ENCODE results near the gene MRPL1. TPM values are rescaled to one million over a fixed set of nuclear protein-coding genes. Genes with fewer than 3 reads are reported as not detected.

The MRPL1 gene
- total RNA-seq, 4 donors from 2014 or later, result 29.2 to 52.0 (median 31.5) TPM

- Histone ChIP-seq H3K9me3 (no peaks in the 10 kb centered on the region), H3K36me3 (peaks cover 0 to 7% of the 10 kb centered on the region in 2 donors), H3K4me1 (no peaks in the 10 kb centered on the region), H3K4me3 (no peak overlapping the region), H3K27ac (no peak overlapping the region), H3K27me3 (no peaks in the 10 kb centered on the region)
- DNase-seq (no peak), ATAC-seq (no peak)
- intact Hi-C loops (cut with DNase I; ENCODE audit: low total_unique reads), result no loop called here
- TF ChIP-seq, protein P1, sequence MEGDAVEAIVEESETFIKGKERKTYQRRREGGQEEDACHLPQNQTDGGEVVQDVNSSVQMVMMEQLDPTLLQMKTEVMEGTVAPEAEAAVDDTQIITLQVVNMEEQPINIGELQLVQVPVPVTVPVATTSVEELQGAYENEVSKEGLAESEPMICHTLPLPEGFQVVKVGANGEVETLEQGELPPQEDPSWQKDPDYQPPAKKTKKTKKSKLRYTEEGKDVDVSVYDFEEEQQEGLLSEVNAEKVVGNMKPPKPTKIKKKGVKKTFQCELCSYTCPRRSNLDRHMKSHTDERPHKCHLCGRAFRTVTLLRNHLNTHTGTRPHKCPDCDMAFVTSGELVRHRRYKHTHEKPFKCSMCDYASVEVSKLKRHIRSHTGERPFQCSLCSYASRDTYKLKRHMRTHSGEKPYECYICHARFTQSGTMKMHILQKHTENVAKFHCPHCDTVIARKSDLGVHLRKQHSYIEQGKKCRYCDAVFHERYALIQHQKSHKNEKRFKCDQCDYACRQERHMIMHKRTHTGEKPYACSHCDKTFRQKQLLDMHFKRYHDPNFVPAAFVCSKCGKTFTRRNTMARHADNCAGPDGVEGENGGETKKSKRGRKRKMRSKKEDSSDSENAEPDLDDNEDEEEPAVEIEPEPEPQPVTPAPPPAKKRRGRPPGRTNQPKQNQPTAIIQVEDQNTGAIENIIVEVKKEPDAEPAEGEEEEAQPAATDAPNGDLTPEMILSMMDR (IDR thresholded peaks at IDR 0.05 in 4 of 5, conservative IDR thresholded peaks at IDR 0.05 in 1 of 5), result no peak
- no peak for TF ChIP-seq POLR2A (IDR thresholded peaks at IDR 0.05)
- in situ Hi-C loops (cut with MboI; ENCODE audit: low sequenced_read_pairs in 4 of 4), result no loop called here
Observed at GRCh38 chr4:77911842-77912450, 49.3 kb downstream of the MRPL1 start.

DNA sequence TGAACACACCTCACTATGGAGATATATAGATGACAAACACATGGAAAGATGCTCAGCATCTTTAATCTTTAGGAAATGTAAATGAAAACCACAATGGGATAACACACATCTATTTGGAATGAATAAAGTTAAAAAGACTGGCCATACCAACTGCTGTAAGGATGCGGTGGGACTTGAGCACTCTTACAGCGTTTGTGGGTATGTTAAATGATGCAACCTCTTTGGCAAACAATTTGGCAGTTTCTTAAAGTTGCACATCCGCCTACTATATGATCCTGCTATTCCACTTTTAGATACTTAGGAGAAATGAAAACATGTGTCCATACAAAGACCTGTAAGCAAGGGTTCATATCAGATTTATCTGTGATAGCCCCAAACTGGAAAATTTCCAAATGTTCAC, 50.7 kb downstream of the MRPL1 start:
- H3K9me3 ChIP-seq, result no peaks in the 10 kb centered on the region
- H3K4me1 ChIP-seq, result no peaks in the 10 kb centered on the region
- intact Hi-C loops (cut with DNase I; ENCODE audit: low total_unique reads) (no loop called here), in situ Hi-C loops (cut with MboI; ENCODE audit: low sequenced_read_pairs in 4 of 4) (no loop called here)
- H3K27ac ChIP-seq, result no peak overlapping the region
- no peak for DNase-seq
- no peak overlapping the region for H3K4me3 ChIP-seq
- no peaks in the 10 kb centered on the region for H3K36me3 ChIP-seq
- no peak for ATAC-seq
- TF ChIP-seq, protein P1 (IDR thresholded peaks at IDR 0.05 in 4 of 5, conservative IDR thresholded peaks at IDR 0.05 in 1 of 5), result no peak
- TF ChIP-seq POLR2A (IDR thresholded peaks at IDR 0.05), result no peak
- H3K27me3 ChIP-seq, result no peaks in the 10 kb centered on the region

- Histone ChIP-seq H3K27me3 (no peaks in the 10 kb centered on the region), H3K9me3 (no peaks in the 10 kb centered on the region), H3K36me3 (no peaks in the 10 kb centered on the region), H3K4me3 (no peak overlapping the region), H3K4me1 (peaks cover under 1 to 1% of the 10 kb centered on the region in 2 donors), H3K27ac (no peak overlapping the region)
- ATAC-seq (no peak), DNase-seq (no peak)
- TF ChIP-seq, protein P1 (IDR thresholded peaks at IDR 0.05 in 4 of 5, conservative IDR thresholded peaks at IDR 0.05 in 1 of 5), result no peak
- no peak for TF ChIP-seq POLR2A (IDR thresholded peaks at IDR 0.05)
- intact Hi-C loops (cut with DNase I; ENCODE audit: low total_unique reads) (no loop called here), in situ Hi-C loops (cut with MboI; ENCODE audit: low sequenced_read_pairs in 4 of 4) (no loop called here)
Observed at GRCh38 chr4:77917075-77917474, 54.4 kb downstream of the MRPL1 start.

- in situ Hi-C loops (cut with MboI; ENCODE audit: low sequenced_read_pairs in 4 of 4), result no loop called here
- Histone ChIP-seq H3K4me1 (peaks cover 6 to 7% of the 10 kb centered on the region in 2 donors), H3K4me3 (no peak overlapping the region), H3K36me3 (no peaks in the 10 kb centered on the region), H3K27ac (no peak overlapping the region), H3K9me3 (no peaks in the 10 kb centered on the region), H3K27me3 (no peaks in the 10 kb centered on the region)
- intact Hi-C loops (cut with DNase I; ENCODE audit: low total_unique reads), result no loop called here
- no peak for ATAC-seq
- DNase-seq, result no peak
- TF ChIP-seq, protein P1 (IDR thresholded peaks at IDR 0.05 in 4 of 5, conservative IDR thresholded peaks at IDR 0.05 in 1 of 5), result no peak
- TF ChIP-seq POLR2A (IDR thresholded peaks at IDR 0.05), result no peak
Observed at GRCh38 chr4:77917601-77918000, 55.0 kb downstream of the MRPL1 start.

DNA sequence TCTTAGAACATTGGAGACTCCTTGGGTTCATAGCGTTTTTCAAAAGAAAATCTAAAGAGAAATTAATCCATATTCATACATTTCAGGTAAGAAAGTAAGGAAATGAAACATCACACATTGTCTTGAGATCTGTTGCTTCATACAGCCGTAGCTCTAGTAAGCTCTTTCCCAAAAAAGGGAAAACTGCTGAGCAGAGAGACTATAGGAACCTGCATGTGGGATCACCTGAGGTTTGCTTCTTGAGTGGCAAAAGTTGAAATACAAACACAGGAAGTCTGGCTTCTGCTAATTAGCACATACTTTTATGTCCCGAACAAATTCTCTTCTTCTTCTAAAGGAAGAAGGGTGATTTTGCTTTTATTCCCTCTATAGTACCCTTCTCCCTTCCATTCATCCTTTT, 57.7 kb downstream of the MRPL1 start:
- DNase-seq (no peak), ATAC-seq (no peak)
- no peak overlapping the region for H3K4me3 ChIP-seq
- no peaks in the 10 kb centered on the region for H3K27me3 ChIP-seq
- intact Hi-C loops (cut with DNase I; ENCODE audit: low total_unique reads) (no loop called here), in situ Hi-C loops (cut with MboI; ENCODE audit: low sequenced_read_pairs in 4 of 4) (no loop called here)
- H3K9me3 ChIP-seq, result no peaks in the 10 kb centered on the region
- no peak for TF ChIP-seq POLR2A (IDR thresholded peaks at IDR 0.05)
- TF ChIP-seq, protein P1 (IDR thresholded peaks at IDR 0.05 in 4 of 5, conservative IDR thresholded peaks at IDR 0.05 in 1 of 5), result no peak
- peak overlapping the region; percentile 54 to 67 (median 58) for H3K27ac ChIP-seq
- peaks cover 9% of the 10 kb centered on the region in 2 donors for H3K4me1 ChIP-seq
- no peaks in the 10 kb centered on the region for H3K36me3 ChIP-seq
